GM12878 (cell line): ENCODE data around the gene KCNE2. TPM values are rescaled to one million over a fixed set of nuclear protein-coding genes. Genes with fewer than 3 reads are reported as not detected.

Source experiments
- ATAC-seq: fragments of 200-7000 bp; cut with Tn5 transposase; 3 replicates; pipeline ENCODE4 v1.9.1; 2020; ENCODE audit warnings: mild to moderate bottlenecking, moderate library complexity
- BruUV-seq: library from RNA; stranded (reverse); fragments of 400-500 nt; replicated peaks from 2 replicates; lab custom pipeline; 2021; lab: Mats Ljungman, UMichigan
- CTCF ChIA-PET: fragments of 300-600 bp; sonication (Branson Sonifier 250); formaldehyde crosslinking; extraction: SDS; loops from one replicate; lab custom pipeline; 2021; ENCODE audit warnings: inconsistent platforms; lab: Yijun Ruan, JAX
- POLR2A ChIA-PET: fragments of 350-600 bp; formaldehyde crosslinking; extraction: SDS; loops from one replicate; lab custom pipeline; 2021; ENCODE audit warnings: inconsistent platforms; lab: Charles Lee
- RAD21 ChIA-PET: fragments of 300-600 bp; sonication (Branson Sonifier 250); formaldehyde crosslinking; loops from one replicate; lab custom pipeline; 2023; ENCODE audit warnings: antibody characterized with exemption; ENCODE audit not compliant: unreplicated experiment; lab: Charles Lee
- SMC1A ChIA-PET: fragments of 300-600 bp; sonication (Branson Sonifier 250); formaldehyde crosslinking; loops from one replicate; lab custom pipeline; 2023; ENCODE audit not compliant: unreplicated experiment, uncharacterized antibody; lab: Charles Lee
- DNase-seq: peaks from one replicate; pipeline ENCODE4 v3.0.0-alpha.2; 2011; ENCODE audit warnings: low read depth, low spot score
- FAIRE-seq: peaks from 3 replicates; lab custom pipeline; 2011; peaks lifted over from hg19 to GRCh38; lab: Jason Lieb, UNC
- H2AFZ ChIP-seq: 2 replicates; pipeline ENCODE4 v1.6.0; 2011; ENCODE audit warnings: low read depth, low read length, control low read depth; ENCODE audit not compliant: control insufficient read depth
- H3K27ac ChIP-seq: 2 replicates; pipeline ENCODE4 v1.5.1; 2011; ENCODE audit warnings: control low read depth; ENCODE audit not compliant: control insufficient read depth, insufficient read depth
- H3K27me3 ChIP-seq, 2 experiments: replicated peaks in 1 of 2; 2 replicates each; pipeline versions ENCODE4 v1.6.0 to v1.6.1; 2011; ENCODE audit warnings: low read length in 1 of 2; ENCODE audit not compliant: control insufficient read depth in 2 of 2, insufficient read depth in 2 of 2
- H3K36me3 ChIP-seq, 2 experiments: 2 replicates each; pipeline ENCODE4 v1.5.1; 2011; ENCODE audit warnings: low read length in 1 of 2; ENCODE audit not compliant: control insufficient read depth in 2 of 2, insufficient read depth in 2 of 2
- H3K4me1 ChIP-seq: 2 replicates; pipeline ENCODE4 v1.6.1; 2011; ENCODE audit warnings: mild to moderate bottlenecking, low read length, moderate library complexity, mixed read lengths; ENCODE audit not compliant: control insufficient read depth, insufficient read depth
- H3K4me2 ChIP-seq: 2 replicates; pipeline ENCODE4 v1.6.0; 2011; ENCODE audit warnings: control low read depth; ENCODE audit not compliant: control insufficient read depth, insufficient read depth
- H3K4me3 ChIP-seq: fragments of 200-600 bp; sonication (generic); 2 replicates; pipeline ENCODE4 v1.5.1; 2016
- H3K79me2 ChIP-seq: 2 replicates; pipeline ENCODE4 v1.6.0; 2011; ENCODE audit warnings: low read length; ENCODE audit not compliant: control insufficient read depth, insufficient read depth
- H3K9ac ChIP-seq: 2 replicates; pipeline ENCODE4 v1.8.0; 2011; ENCODE audit warnings: low read length, control low read depth, mixed read lengths; ENCODE audit not compliant: control insufficient read depth, insufficient read depth
- H3K9me3 ChIP-seq: replicated peaks from 3 replicates; pipeline ENCODE4 v1.5.1; 2011; ENCODE audit warnings: mild to moderate bottlenecking, low read length; ENCODE audit not compliant: control insufficient read depth, insufficient read depth
- H4K20me1 ChIP-seq: 2 replicates; pipeline ENCODE4 v1.6.0; 2011; ENCODE audit not compliant: control insufficient read depth, insufficient read depth
- ASH2L ChIP-seq: fragments of 300-600, 200-600 bp; sonication (generic); IDR thresholded peaks from 2 replicates; pipeline ENCODE4 v1.6.1; 2017; ENCODE audit warnings: low read depth, mild to moderate bottlenecking, borderline replicate concordance
- BRCA1 ChIP-seq: IDR thresholded peaks from 2 replicates; pipeline ENCODE4 v1.6.1; 2011; ENCODE audit warnings: low read depth, low read length, improper control_type of control experiment
- EZH2 ChIP-seq: IDR thresholded peaks from 2 replicates; pipeline ENCODE4 v1.6.1; 2012; ENCODE audit warnings: low read depth, mild to moderate bottlenecking, control low read depth, inconsistent platforms, low read length, borderline replicate concordance; ENCODE audit not compliant: control insufficient read depth
- GATAD2B ChIP-seq: fragments of 450-650 bp; conservative IDR thresholded peaks from 2 replicates; pipeline ENCODE4 v1.6.1; 2017; ENCODE audit warnings: low read depth, mild to moderate bottlenecking, moderate library complexity
- PAX5 ChIP-seq: IDR thresholded peaks from 2 replicates; pipeline ENCODE4 v1.6.1; 2011; ENCODE audit warnings: low read depth, low read length, borderline replicate concordance
- PAX8 ChIP-seq: fragments of 450-650 bp; IDR thresholded peaks from 2 replicates; pipeline ENCODE4 v1.6.1; 2017; ENCODE audit warnings: mild to moderate bottlenecking, moderate library complexity
- PML ChIP-seq: IDR thresholded peaks from 2 replicates; pipeline ENCODE4 v1.6.1; 2012; ENCODE audit warnings: low read length, inconsistent platforms
- SMARCA5 ChIP-seq: fragments of 450-650 bp; IDR thresholded peaks from 2 replicates; pipeline ENCODE4 v1.6.1; 2017; ENCODE audit warnings: mild to moderate bottlenecking
- SPI1 ChIP-seq: IDR thresholded peaks from 2 replicates; pipeline ENCODE4 v1.6.1; 2011; ENCODE audit warnings: low read depth, mild to moderate bottlenecking, low read length, moderate library complexity, borderline replicate concordance; ENCODE audit not compliant: insufficient read depth
- WGBS: methylation state at CpG from one replicate; pipeline ENCODE4 v1.1.6; 2016; ENCODE audit warnings: low lambda C conversion rate; ENCODE audit not compliant: insufficient replicate concordance, insufficient coverage; ENCODE audit errors: missing lambda C conversion rate; 5-methylcytosine and 5-hydroxymethylcytosine counted together
- in situ Hi-C: fragments of 300-500 bp; cut with MboI; formaldehyde crosslinking; loops from 9 replicates; pipeline ENCODE4 v1.14.3; 2018; ENCODE audit warnings: mixed read lengths
- intact Hi-C: fragments of 100-400 bp; cut with micrococcal nuclease; formaldehyde crosslinking; loops from one replicate; pipeline ENCODE4 v1.14.2; 2022; ENCODE audit not compliant: unreplicated experiment
- polyA plus RNA-seq, 11 experiments: library from polyadenylated mRNA; depleted of rRNA in 4 of 11; unstranded in 6 of 11; stranded (reverse) in 5 of 11; fragments of >200 nt; fragmentation: Nextera tagmentation in 4 of 11; fragmentation: Illumina TruSeq in 1 of 11; extraction: Ambion mirVana in 4 of 11; extraction: Trizol in 1 of 11; gene quantifications; 1 replicate in 1 of 11; 2 replicates in 10 of 11; pipeline versions ENCODE4 v1.2.1 to v1.2.3, GENCODE V29; 2011 to 2016; ENCODE audit warnings: inconsistent platforms in 2 of 11, missing spikeins in 2 of 11, low read depth in 1 of 11
- total RNA-seq, 4 experiments: library from RNA; depleted of rRNA in 3 of 4; stranded (reverse); fragments of >200 nt in 3 of 4; fragmentation: Illumina TruSeq in 1 of 4; extraction: Trizol in 1 of 4; gene quantifications; 2 replicates each; pipeline versions ENCODE4 v1.2.1 to v1.2.3, GENCODE V29; 2013 to 2021
- TF ChIP-seq, protein P1 (sequence below): fragments of 450-650 bp; IDR thresholded peaks from 2 replicates; pipeline ENCODE4 v1.6.1; 2017; ENCODE audit warnings: mild to moderate bottlenecking, moderate library complexity
- TF ChIP-seq, protein P2 (sequence below): fragments of 450-650 bp; IDR thresholded peaks from 2 replicates; pipeline ENCODE4 v1.6.1; 2017; ENCODE audit warnings: borderline replicate concordance

The KCNE2 gene
- total and polyA plus RNA-seq, 10 of the 15 experiments (the other 5 are each of a cell fraction or from before 2014, with no cell fraction given) = not detected

DNA sequence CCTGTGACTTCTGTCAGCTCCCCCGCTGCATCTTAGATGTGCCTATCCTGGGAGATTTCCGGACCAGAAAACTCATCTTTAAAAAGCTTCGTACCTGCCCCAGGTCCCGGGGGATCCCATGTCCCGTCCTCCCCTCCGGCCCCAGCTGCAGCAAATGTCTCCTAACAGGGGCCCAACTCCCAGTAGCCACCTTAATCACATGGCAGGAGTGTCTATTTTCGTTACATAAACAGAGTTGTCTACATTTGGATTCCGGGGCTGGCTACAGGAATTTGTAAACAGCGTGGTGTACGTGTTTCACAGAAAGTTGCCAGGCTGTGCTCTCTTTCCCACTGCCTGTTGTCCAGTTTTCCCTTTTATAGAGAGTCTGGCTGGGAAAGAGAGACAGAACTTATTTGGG lies 17.9 kb upstream of the KCNE2 start:
- intact Hi-C loops = no loop called here
- Histone ChIP-seq H3K4me3 (no peak overlapping the region), H3K27me3 (no peaks in the 10 kb centered on the region; a peak in 1 of 4 replicates), H3K9me3 (no peaks in the 10 kb centered on the region), H3K27ac (no peak overlapping the region), H3K9ac (no peak overlapping the region), H3K79me2 (no peaks in the 10 kb centered on the region), H4K20me1 (no peaks in the 10 kb centered on the region), H3K36me3 (no peaks in the 10 kb centered on the region), H2AFZ (no peak overlapping the region), H3K4me2 (no peak overlapping the region), H3K4me1 (no peaks in the 10 kb centered on the region)
- 46% methylated on average over 10 of the region's 10 CpGs for WGBS
- ATAC-seq = no peak
- DNase-seq = no peak
- in situ Hi-C loops = loop anchor here (5.0 kb wide), 1 partner anchor 424 kb away; no protein-coding TSS in a partner anchor
- BruUV-seq = no TSS peak
- TF ChIP-seq, protein P1, sequence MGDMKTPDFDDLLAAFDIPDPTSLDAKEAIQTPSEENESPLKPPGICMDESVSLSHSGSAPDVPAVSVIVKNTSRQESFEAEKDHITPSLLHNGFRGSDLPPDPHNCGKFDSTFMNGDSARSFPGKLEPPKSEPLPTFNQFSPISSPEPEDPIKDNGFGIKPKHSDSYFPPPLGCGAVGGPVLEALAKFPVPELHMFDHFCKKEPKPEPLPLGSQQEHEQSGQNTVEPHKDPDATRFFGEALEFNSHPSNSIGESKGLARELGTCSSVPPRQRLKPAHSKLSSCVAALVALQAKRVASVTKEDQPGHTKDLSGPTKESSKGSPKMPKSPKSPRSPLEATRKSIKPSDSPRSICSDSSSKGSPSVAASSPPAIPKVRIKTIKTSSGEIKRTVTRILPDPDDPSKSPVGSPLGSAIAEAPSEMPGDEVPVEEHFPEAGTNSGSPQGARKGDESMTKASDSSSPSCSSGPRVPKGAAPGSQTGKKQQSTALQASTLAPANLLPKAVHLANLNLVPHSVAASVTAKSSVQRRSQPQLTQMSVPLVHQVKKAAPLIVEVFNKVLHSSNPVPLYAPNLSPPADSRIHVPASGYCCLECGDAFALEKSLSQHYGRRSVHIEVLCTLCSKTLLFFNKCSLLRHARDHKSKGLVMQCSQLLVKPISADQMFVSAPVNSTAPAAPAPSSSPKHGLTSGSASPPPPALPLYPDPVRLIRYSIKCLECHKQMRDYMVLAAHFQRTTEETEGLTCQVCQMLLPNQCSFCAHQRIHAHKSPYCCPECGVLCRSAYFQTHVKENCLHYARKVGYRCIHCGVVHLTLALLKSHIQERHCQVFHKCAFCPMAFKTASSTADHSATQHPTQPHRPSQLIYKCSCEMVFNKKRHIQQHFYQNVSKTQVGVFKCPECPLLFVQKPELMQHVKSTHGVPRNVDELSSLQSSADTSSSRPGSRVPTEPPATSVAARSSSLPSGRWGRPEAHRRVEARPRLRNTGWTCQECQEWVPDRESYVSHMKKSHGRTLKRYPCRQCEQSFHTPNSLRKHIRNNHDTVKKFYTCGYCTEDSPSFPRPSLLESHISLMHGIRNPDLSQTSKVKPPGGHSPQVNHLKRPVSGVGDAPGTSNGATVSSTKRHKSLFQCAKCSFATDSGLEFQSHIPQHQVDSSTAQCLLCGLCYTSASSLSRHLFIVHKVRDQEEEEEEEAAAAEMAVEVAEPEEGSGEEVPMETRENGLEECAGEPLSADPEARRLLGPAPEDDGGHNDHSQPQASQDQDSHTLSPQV = no peak
- TF ChIP-seq ASH2L (no peak), SPI1 (no peak), GATAD2B (no peak), BRCA1 (no peak), PAX8 (no peak), SMARCA5 (no peak), EZH2 (no peak), PAX5 (no peak), PML (no peak)
- TF ChIP-seq, protein P2, sequence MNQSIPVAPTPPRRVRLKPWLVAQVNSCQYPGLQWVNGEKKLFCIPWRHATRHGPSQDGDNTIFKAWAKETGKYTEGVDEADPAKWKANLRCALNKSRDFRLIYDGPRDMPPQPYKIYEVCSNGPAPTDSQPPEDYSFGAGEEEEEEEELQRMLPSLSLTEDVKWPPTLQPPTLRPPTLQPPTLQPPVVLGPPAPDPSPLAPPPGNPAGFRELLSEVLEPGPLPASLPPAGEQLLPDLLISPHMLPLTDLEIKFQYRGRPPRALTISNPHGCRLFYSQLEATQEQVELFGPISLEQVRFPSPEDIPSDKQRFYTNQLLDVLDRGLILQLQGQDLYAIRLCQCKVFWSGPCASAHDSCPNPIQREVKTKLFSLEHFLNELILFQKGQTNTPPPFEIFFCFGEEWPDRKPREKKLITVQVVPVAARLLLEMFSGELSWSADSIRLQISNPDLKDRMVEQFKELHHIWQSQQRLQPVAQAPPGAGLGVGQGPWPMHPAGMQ = no peak
- ChIA-PET CTCF (interaction anchor here (0.7 to 11.7 kb wide), 4 partner anchors 12 to 442 kb away, joined by 3 to 349 read pairs (median 13); no protein-coding TSS in a partner anchor), POLR2A (no interaction called here), SMC1A (interaction anchor here (0.6 to 6.6 kb wide), 4 partner anchors 44 to 427 kb away, joined by 3 to 169 read pairs (median 3); no protein-coding TSS in a partner anchor), RAD21 (interaction anchor here (11.0 kb wide), 1 partner anchor 424 kb away, joined by 241 read pairs; no protein-coding TSS in a partner anchor)
- no peak for FAIRE-seq
